22Rv1 (cell line): ENCODE data around the gene TTC21B.

Experiments
- CTCF ChIP-seq: fragments of 450-650 bp; IDR thresholded peaks from 2 replicates; pipeline ENCODE4 v1.5.1; 2017; ENCODE audit warnings: mild to moderate bottlenecking
- ZFX ChIP-seq: fragments of 450-650 bp; IDR thresholded peaks from 2 replicates; pipeline ENCODE4 v1.6.1; 2017; ENCODE audit warnings: antibody characterized with exemption, borderline replicate concordance

GRCh38 chr2:165889158-165889557 is 64.4 kb downstream of the TTC21B start:
- no peak for TF ChIP-seq CTCF
- no peak for TF ChIP-seq ZFX
